NCI-H1694 (cell line): ENCODE data around the gene EHBP1L1.
"Not testable (repeated sequence)": the region's sequence is repeated elsewhere in the genome, so short reads cannot be mapped to it uniquely, and the experiment has no call there.

ENCODE experiments used
- DNase-seq: peaks from one replicate; lab custom pipeline; 2025; lab: John Stamatoyannopoulos, UW

The EHBP1L1 gene

DNA sequence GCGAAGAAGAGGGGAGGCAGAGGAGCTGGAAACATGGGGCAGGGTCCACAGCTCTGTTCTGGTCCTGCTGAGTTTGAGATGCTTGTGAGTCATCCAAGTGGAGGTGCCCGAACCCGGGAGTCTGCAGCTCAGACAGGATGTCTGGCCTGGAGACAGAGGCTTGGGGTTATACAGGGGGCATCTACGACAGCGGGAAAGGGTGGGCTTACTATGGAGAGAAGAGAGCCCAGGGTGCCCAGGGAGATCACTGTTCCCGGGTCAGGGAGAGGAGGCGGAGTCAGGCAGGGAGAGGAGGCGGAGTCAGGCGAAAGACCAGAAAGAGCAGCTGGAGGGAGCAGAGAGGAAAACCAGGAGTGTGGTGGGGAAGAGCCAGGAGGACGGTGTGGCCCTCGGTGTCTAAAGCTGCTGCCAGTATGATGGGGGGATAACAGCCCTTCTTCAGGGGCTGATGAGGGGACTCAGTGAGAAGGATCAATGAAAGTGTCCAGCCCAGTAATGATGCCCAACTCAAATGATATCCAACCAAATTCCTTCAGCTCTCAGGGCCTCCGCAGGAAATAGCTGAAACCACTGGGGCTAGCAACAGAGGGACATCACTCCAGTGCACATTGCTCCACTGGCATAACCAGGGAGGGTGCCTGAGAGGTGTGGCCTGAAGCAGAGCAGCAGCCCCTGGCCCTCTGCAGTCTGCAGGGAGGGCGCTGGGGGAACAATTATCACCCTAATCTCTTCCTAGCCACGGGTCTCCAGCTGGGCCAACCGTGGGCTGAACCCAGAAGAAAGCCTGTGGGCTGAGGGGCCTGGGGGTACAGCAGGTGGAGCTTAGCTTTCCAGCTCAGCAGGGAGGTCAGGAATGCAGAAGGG is 15.1 kb upstream of the EHBP1L1 start:
- peak; percentile 66 for DNase-seq

- no peak for DNase-seq
These were observed 13.8 kb upstream of the EHBP1L1 start for GRCh38 chr11:65562020-65562419.

DNA sequence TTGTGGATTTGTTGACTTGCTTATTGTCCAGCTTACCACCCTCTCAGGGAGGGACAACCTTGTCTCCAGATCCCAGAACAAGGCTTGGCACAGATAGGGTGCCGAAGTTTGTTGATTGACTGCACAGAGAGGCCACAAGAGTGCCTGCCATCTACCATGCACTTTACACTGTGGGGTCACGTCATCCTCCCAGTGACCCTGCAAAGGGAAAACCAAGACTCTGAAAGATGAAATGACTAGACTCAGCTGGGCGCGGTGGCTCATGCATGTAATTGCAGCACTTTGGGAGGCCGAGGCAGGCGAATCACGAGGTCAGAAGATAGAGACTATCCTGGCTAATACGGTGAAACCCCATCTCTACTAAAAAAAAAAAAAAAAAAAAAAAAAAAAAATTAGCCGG is 13.1 kb upstream of the EHBP1L1 start:
- no peak for DNase-seq

GRCh38 chr11:65563601-65564000 is 12.3 kb upstream of the EHBP1L1 start:
- no peak for DNase-seq

DNA sequence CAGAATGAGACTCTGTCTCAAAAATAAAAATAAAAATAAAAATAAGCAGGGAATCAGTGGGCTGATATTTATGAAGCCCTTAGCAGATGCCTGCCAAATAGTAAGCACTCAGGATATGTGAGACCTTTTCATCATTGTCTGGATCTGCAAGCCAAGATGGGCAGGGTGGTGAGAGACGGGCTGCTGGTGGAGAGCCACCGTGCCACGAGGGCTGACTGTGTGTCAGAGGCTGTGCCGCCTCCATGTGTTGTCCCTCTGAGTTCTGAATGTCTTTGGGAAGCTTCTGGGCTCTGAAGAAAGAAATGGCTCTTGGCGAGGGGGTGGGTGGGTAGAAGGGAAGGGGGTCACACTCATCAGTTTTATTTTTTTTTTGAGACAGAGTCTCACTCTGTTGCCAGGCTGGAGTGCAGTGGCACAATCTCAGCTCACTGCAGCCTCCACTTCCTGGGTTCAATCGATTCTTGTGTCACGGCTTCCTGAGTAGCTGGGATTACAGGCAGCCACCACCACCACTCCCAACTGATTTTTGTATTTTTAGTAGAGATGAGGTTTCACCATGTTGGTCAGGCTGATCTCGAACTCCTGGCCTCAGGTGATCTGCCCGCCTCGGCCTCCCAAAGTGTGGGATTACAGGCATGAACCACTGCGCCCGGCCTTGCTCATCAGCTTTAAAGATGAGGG is 10.8 kb upstream of the EHBP1L1 start:
- DNase-seq, result not testable (repeated sequence)

DNA sequence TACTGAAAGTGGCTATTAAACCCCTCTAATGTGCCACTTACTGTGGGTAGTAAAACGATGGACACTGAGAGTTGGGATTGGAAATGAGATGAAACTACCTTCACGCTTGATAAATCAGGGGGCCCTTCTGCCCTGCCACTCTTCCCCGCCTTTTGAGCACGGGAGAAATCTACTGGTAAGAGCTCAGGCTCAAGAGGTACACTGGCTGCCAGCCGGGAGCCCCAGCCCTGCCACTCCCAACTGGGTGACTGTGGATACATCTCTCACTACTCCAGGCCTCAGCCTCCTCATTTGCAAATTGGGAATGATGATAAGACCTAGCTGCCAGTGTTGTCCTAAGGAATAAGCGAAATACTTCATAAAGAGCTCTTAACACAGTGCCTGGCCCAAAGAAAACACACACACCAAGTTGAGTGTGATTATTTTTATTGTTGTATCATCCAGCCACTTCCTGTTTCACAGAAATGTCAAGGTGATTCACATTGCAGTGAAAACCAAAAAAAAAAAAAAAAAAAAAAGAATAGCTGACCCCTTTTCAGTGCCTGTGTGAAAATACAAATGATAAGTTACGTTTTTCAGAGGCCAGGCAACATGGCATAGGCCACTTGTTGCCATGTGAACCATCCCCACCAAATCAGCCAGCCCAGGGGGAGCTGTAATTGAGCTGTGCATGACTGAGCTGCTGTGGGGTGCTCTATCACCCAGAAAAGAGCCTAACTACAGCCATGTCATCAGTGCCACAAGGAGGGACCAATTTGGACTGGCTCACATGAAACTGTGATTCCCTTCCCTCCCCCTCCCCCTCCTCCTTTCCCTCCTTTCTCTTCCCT is 10.0 kb upstream of the EHBP1L1 start:
- DNase-seq, result no peak

DNA sequence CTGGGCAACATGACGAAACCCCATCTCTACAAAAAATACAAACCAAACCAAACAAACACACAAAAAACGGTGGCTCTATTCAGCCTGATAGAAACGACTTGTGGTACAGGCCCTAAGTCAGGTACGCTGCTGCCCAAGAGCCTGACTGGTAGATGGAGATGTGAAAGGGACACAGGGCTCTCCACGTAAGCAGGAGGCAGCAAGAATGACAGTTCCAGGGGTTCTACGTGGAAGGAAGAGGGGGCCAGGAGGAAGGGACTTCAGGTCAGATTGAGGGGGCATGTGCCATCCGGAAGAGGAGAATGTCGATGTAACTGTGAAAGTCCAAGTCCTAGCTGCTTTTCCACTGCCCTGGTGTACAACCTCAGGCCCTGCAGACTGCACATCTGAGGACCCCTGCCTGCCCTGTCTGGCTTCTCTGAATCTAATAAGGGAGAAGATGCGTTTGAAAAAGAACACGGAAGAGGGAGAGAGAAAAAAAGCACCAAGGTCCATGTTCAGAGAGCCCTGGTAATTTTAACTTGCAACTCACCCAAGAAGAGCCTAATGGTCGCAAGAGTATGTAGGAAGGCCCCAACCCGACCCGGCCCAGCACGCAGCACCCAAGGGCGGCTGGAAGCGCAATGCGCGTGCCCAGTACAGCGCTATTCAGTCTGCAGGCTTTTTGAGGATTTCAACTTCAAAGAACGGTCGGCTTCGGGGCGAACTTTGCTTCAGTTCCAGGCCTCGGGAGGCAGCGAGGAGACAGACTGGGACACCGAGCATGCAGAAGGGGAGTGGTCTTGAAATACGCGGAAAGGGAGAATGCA is 6.5 kb upstream of the EHBP1L1 start:
- DNase-seq, result no peak

GRCh38 chr11:65569973-65570918 is 5.6 kb upstream of the EHBP1L1 start, which contains the start of gene ZNRD2:
Gene ZNRD2 (plus strand): TSS chr11:65570477. CDS start chr11:65570492, 15 bp downstream.
- peak; percentile 93 for DNase-seq

DNA sequence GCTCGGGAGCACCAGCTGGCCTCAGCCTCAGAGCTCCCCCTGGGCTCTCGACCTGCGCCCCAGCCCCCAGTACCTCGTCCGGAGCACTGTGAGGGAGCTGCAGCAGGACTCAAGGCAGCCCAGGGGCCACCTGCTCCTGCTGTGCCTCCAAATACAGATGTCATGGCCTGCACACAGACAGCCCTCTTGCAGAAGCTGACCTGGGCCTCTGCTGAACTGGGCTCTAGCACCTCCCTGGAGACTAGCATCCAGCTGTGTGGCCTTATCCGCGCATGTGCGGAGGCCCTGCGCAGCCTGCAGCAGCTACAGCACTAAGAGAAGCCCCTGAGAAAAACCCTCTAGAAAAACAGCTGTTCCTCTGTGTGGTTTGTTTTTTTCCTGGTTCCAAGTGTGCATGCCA is 4.4 kb upstream of the EHBP1L1 start:
- DNase-seq, result no peak

DNA sequence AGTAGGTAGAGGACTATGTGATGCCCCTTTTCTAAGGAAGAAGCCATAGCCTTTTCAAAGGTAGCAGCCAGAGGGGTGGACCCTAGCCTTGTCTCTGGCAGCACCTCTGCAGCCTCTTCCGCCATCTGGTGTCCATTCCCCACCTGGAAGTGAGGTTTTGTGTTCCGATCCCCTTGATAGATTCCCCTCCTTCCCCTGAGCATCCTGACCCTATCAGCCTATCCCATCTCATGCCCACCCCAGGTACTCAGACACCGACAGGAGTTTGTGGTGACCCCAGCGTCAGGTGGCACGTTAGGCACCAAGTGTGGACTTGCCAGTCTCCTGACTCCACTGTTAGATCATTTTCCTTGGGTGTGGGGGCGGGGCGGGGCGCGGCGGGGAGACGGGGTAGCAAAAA is 3.9 kb upstream of the EHBP1L1 start:
- DNase-seq, result no peak

GRCh38 chr11:65572356-65573051 is 3.3 kb upstream of the EHBP1L1 start, which contains the start of gene FAM89B:
Gene FAM89B (plus strand): TSS chr11:65572538. CDS start chr11:65572670, 132 bp downstream.
- peak; percentile 63 for DNase-seq

DNA sequence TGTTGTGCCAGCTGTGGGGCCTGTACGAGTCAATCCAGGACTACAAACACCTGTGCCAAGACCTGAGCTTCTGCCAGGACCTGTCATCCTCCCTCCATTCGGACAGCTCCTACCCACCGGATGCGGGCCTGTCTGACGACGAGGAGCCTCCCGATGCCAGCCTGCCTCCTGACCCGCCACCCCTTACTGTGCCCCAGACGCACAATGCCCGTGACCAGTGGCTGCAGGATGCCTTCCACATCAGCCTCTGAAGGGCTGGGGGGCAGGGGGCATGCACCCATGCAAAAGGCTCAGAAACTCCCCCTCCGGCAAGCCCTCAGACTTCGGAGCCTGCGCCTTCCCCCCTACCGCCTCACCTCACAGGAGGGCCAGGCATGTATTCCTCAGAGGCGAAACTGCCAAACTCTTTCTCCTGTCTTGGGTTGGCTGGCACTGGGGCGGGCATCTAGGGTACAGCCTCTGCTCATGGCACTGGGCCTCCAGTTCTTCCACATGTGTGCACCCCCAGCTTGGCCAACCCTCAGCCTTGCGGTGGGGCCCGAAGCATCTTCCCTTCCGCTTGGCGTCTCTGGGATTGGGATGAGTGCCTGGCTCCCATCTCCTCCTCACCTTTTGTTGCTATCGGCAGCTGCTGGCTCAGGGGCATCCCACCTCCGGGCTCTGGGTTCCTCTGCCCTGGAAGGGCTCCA is 2.3 kb upstream of the EHBP1L1 start:
- no peak for DNase-seq

DNA sequence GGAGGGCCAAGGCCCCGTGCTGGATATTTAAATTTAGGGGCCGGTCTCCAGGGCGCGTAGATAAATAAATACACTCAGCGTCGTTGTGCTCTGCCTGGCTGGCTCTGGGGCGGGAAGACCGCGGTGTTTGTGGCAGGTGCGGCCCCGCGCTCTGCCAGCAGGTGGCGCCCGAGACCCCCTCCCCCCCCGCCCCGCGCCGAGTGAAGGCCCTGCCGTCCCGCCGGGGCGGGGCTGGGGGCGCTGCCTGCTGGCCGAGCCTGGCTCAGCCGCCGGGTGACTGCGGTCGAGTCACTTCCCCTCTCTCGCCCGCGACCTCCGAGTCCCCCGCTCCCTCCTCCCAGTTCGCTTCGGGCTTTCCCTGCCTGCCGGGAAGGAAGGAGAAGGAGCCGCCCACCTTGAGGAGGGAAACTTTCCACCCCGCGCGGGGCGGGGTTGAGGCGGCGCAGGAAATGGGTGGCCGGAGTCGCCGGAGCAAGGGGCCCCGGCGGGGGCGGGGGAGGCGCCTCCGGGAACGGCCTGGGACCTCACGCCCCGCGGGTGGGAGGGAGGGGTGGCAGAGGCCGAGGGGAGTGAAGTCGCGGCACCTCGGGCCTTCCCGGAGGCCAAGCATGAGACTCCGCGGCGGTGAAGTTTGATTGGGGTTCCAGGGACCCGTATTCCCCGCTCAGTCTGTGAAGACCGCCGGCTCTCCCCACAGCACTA is 1.6 kb upstream of the EHBP1L1 start:
- DNase-seq, result no peak

GRCh38 chr11:65574811-65575567 is 864 bp upstream of the EHBP1L1 start:
- DNase-seq, result no peak

- DNase-seq, result no peak
These were observed 496 bp downstream of the EHBP1L1 start for GRCh38 chr11:65576232-65576866.

- no peak for DNase-seq
These were observed 1.3 kb downstream of the EHBP1L1 start for GRCh38 chr11:65576867-65577755.
